ENCODE data around the gene PRSS38.
A peak's percentile ranks its signal among the peaks of the same experiment; 100 is the strongest.

PRSS38 gene

DNA sequence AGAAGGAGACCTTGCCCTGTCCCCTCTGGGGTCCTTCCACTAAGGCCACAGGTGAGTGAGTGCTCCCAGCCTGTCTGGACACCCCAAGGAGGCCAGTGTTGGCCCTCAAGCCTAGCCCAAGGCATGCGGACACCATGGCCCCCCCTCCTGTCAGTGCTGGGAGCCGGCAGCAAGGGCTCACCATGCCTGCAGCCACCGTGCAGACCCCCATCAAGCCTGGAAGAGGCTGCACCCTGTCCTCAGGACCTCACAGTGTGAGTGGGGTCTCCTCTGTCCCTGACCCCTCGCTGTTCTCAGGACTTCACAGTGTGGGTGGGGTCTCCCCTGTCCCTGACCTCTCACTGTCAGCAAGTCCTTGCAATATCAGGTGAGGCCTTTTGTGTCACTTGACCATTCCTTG lies 33.2 kb upstream of the PRSS38 start:
- no peaks in the 10 kb centered on the region for H3K79me2 ChIP-seq (ENCODE audit: low read length)
- no peaks in the 10 kb centered on the region for H3K27me3 ChIP-seq (ENCODE audit: low read depth, low read length)
- H2AFZ ChIP-seq (ENCODE audit: low read depth, low read length) = no peak overlapping the region
- H3K36me3 ChIP-seq (replicated peaks; ENCODE audit: low read depth, low read length) = peaks cover 32% of the 10 kb centered on the region
- peak overlapping the region; percentile 12; the same call in 1 of the 2 replicates for H3K27ac ChIP-seq (ENCODE audit: low read length)
- H4K20me1 ChIP-seq (ENCODE audit: insufficient read depth, low read length) = no peaks in the 10 kb centered on the region
- TF ChIP-seq EZH2phosphoT487 (IDR thresholded peaks at IDR 0.05; ENCODE audit: low read depth) (no peak), CTCF (IDR thresholded peaks at IDR 0.05; ENCODE audit: low read depth, low read length) (no peak)
- no peak overlapping the region for H3K9ac ChIP-seq (ENCODE audit: low read length)
- no peak overlapping the region for H3K4me2 ChIP-seq (ENCODE audit: low read length)
- peaks cover 30% of the 10 kb centered on the region for H3K4me1 ChIP-seq (ENCODE audit: low read length)
- H3K4me3 ChIP-seq (ENCODE audit: low read length) = no peak overlapping the region
- peaks cover 5% of the 10 kb centered on the region for H3K9me3 ChIP-seq (ENCODE audit: insufficient read depth, low read length)

DNA sequence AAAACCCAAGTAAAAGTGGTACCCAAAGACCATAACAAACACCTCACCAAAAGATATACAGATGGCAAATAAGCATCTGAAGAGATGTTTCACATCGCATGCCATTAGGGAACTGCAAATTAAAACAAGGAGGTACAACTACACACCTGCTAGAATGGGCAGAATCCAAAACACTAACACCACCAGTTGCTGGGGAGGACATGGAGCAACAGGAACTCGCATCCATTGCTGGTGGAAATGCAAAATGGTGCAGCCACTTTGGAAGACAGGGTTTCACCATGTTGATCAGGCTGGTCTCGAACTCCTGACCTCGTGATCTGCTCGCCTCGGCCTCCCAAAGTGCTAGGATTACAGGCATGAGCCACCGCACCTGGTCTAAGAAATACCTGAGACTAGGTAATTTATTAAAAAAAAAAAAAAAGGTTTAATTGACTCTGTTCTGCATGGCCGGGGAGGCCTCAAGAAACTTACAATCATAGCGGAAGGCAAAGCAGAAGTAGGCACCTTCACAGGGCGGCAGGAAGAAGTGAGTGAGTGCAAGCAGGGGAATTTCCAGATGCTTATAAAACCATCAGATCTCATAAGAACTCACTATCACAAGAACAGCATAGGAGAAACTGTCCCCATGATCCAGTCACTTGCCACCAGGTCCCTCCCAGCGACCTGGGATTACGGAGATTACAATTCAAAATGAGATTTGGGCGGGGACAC lies 30.2 kb upstream of the PRSS38 start:
- TF ChIP-seq CTCF (IDR thresholded peaks at IDR 0.05; ENCODE audit: low read depth, low read length) (no peak), EZH2phosphoT487 (IDR thresholded peaks at IDR 0.05; ENCODE audit: low read depth) (no peak)
- peak overlapping the region; percentile 54 for H3K27ac ChIP-seq (ENCODE audit: low read length)

DNA sequence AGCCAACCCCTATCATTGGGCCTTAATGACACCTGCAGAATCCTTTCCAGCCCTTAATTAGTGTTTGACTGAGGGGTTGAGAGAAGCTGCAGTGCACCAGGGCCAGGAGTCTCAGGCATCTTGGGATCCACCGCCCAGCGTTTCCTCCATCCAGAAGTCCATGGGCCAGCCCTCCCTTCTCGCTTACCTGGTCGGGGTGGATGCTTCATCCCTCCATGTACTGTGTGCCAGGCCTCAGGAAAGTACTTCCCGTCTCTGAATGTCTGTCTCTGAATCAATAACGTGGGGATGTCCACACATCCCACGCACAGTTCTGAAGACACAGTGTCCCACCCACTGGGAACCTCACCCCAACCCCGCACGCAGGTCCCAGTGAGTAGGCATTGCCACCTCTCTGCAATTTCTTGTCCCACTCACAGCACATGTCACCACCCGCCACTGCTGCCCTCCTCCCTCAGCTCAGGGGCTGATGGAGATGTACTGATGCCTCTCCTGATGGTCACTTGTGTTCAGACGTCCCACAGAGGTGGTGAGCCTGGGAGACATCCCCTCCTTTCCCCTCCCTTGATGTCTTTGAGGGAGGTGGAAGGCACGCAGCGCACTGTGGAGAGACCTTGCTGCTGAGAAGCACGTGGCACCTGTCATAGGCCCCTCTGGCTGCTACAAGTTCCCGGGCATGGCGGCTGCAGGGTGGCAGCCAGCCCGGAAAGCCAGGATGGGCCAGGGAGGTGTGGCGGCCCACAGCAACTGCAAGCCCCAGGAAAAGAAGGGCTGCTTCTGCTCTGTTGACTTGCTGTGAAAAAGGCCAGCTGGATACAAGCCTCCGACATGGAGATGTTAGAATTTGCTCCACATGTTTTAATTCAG lies 29.4 kb upstream of the PRSS38 start:
- TF ChIP-seq CTCF (IDR thresholded peaks at IDR 0.05; ENCODE audit: low read depth, low read length) = no peak
- Histone ChIP-seq H3K9me3 (ENCODE audit: insufficient read depth, low read length) (peaks cover 5% of the 10 kb centered on the region), H3K79me2 (ENCODE audit: low read length) (no peaks in the 10 kb centered on the region), H3K9ac (ENCODE audit: low read length) (no peak overlapping the region; the same call in 1 of the 2 replicates), H2AFZ (ENCODE audit: low read depth, low read length) (no peak overlapping the region), H3K4me2 (ENCODE audit: low read length) (peak overlapping the region; percentile 40), H3K27ac (ENCODE audit: low read length) (peak overlapping the region; percentile 47), H3K27me3 (ENCODE audit: low read depth, low read length) (0 out of 2 replicates have a peak, but pooled peaks cover 4% of the 10 kb centered on the region), H3K4me3 (ENCODE audit: low read length) (no peak overlapping the region), H4K20me1 (ENCODE audit: insufficient read depth, low read length) (no peaks in the 10 kb centered on the region), H3K4me1 (ENCODE audit: low read length) (peaks cover 36% of the 10 kb centered on the region), H3K36me3 (replicated peaks; ENCODE audit: low read depth, low read length) (peaks cover 18% of the 10 kb centered on the region)

More for the DNA sequence above, 30.2 kb upstream of the PRSS38 start:
- H4K20me1 ChIP-seq (ENCODE audit: insufficient read depth, low read length) = no peaks in the 10 kb centered on the region
- H2AFZ ChIP-seq (ENCODE audit: low read depth, low read length) = no peak overlapping the region
- no peaks in the 10 kb centered on the region for H3K79me2 ChIP-seq (ENCODE audit: low read length)
- peaks cover 5% of the 10 kb centered on the region for H3K9me3 ChIP-seq (ENCODE audit: insufficient read depth, low read length)
- H3K9ac ChIP-seq (ENCODE audit: low read length) = no peak overlapping the region; the same call in 1 of the 2 replicates
- H3K27me3 ChIP-seq (ENCODE audit: low read depth, low read length) = 0 out of 2 replicates have a peak, but pooled peaks cover 4% of the 10 kb centered on the region
- peaks cover 23% of the 10 kb centered on the region for H3K36me3 ChIP-seq (replicated peaks; ENCODE audit: low read depth, low read length)
- H3K4me3 ChIP-seq (ENCODE audit: low read length) = peak overlapping the region; percentile 26; the same call in 1 of the 2 replicates
- peaks cover 36% of the 10 kb centered on the region for H3K4me1 ChIP-seq (ENCODE audit: low read length)
- peak overlapping the region; percentile 40 for H3K4me2 ChIP-seq (ENCODE audit: low read length)

Data from OCI-LY3 (cell line).